ENCODE results near the gene ALX3.

- no peak for TF ChIP-seq POLR2A (IDR thresholded peaks at IDR 0.05)
- no peak for TF ChIP-seq CTCF (IDR thresholded peaks at IDR 0.05)
These were observed 6.7 kb downstream of the ALX3 start for GRCh38 chr1:110063781-110064180.

Data from tibial nerve (tissue), 3 donors.